GM13977 (cell line): ENCODE data around the gene NR4A1.

Source experiments
- DNase-seq: peaks from one replicate; pipeline ENCODE4 v3.0.0; 2012; ENCODE audit warnings: low spot score
- in situ Hi-C: fragments of 300-500 bp; cut with MboI; formaldehyde crosslinking; loops from one replicate; pipeline ENCODE4 v1.12.0; 2022; ENCODE audit warnings: low sequenced_read_pairs, low pct_unique_long_range_greater_than_20kb, mixed read lengths, inconsistent platforms; ENCODE audit not compliant: unreplicated experiment
- TF ChIP-seq, protein P1 (sequence below): IDR thresholded peaks from 2 replicates; pipeline ENCODE4 v1.5.1; 2012; ENCODE audit warnings: mild to moderate bottlenecking, control low read depth; ENCODE audit not compliant: insufficient read depth; ENCODE audit errors: extremely low read depth, missing control alignments

NR4A1 gene

DNA sequence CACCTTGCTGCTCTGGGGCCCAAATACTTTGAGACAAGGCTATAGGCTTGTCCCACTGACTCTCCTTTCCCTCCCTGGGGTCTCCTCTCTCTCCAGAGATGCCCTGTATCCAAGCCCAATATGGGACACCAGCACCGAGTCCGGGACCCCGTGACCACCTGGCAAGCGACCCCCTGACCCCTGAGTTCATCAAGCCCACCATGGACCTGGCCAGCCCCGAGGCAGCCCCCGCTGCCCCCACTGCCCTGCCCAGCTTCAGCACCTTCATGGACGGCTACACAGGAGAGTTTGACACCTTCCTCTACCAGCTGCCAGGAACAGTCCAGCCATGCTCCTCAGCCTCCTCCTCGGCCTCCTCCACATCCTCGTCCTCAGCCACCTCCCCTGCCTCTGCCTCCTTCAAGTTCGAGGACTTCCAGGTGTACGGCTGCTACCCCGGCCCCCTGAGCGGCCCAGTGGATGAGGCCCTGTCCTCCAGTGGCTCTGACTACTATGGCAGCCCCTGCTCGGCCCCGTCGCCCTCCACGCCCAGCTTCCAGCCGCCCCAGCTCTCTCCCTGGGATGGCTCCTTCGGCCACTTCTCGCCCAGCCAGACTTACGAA is 3.1 kb downstream of the NR4A1 start:
- DNase-seq, result no peak
- in situ Hi-C loops, result no loop called here
- TF ChIP-seq, protein P1, sequence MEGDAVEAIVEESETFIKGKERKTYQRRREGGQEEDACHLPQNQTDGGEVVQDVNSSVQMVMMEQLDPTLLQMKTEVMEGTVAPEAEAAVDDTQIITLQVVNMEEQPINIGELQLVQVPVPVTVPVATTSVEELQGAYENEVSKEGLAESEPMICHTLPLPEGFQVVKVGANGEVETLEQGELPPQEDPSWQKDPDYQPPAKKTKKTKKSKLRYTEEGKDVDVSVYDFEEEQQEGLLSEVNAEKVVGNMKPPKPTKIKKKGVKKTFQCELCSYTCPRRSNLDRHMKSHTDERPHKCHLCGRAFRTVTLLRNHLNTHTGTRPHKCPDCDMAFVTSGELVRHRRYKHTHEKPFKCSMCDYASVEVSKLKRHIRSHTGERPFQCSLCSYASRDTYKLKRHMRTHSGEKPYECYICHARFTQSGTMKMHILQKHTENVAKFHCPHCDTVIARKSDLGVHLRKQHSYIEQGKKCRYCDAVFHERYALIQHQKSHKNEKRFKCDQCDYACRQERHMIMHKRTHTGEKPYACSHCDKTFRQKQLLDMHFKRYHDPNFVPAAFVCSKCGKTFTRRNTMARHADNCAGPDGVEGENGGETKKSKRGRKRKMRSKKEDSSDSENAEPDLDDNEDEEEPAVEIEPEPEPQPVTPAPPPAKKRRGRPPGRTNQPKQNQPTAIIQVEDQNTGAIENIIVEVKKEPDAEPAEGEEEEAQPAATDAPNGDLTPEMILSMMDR, result no peak

DNA sequence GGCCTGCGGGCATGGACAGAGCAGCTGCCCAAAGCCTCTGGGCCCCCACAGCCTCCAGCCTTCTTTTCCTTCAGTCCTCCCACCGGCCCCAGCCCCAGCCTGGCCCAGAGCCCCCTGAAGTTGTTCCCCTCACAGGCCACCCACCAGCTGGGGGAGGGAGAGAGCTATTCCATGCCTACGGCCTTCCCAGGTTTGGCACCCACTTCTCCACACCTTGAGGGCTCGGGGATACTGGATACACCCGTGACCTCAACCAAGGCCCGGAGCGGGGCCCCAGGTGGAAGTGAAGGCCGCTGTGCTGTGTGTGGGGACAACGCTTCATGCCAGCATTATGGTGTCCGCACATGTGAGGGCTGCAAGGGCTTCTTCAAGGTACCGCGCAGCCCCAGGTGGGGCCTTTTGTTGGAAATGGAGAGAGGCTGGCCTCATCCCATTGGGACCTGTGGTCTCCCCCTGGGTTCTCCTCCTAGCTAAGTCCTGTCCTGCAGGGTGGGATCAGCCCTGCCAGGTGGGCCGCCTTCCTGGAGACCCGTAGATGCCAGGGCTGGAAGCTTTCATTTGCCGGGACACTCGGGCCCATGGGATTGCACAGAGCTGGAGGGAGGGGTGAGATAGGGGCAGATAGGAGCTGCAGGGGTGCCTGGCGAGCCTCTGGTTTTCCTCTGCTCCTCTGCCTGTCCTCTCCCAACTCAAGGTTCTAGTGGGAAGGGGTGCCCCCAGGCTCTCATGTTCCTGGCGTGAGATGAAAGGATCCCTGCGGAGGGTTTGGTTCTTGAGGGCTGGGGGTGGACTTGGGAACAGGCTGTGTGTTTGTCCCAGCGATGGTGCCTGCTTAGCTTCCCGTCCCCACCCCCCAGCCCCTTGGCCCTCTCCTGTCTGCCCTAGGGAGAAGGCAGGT is 3.8 kb downstream of the NR4A1 start:
- in situ Hi-C loops, result no loop called here
- DNase-seq, result no peak

DNA sequence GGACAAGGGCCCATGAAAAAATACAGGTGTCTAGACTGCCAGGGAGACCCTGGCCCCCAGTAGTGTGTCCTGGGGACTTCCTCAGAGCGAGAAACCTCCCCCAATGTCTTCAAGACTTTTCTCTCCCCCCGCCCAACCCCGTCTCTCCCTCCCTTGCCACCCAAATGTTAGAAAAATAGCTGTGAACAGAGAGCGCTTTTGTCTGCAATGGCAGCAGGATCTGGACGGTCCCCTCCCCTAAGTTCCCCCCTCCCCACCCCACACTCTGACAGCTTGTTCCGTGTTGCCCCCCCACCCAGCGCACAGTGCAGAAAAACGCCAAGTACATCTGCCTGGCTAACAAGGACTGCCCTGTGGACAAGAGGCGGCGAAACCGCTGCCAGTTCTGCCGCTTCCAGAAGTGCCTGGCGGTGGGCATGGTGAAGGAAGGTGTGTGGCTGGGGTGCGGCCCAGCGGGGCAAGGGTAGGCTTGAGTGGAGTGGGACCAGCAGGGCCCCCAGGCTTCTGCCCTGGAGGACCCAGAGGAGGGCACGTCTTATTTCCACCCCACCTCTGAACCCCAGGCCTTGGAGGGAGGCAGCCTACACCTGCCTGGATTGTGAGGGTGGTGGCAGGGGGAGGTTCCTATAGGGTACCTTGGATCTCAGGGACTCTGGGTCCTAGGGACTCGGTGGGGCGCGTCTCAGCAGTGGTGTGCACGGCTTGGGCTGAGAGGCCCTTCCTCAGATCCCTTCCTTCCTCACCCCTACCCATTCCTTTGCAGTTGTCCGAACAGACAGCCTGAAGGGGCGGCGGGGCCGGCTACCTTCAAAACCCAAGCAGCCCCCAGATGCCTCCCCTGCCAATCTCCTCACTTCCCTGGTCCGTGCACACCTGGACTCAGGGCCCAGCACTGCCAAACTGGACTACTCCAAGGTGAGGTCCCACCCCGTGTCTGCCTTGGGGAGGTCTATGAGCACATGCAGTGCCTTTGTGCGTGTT is 4.8 kb downstream of the NR4A1 start:
- DNase-seq, result no peak
- in situ Hi-C loops, result no loop called here
- TF ChIP-seq, protein P1, result no peak

More for the DNA sequence above, 3.8 kb downstream of the NR4A1 start:
- TF ChIP-seq, protein P1, result no peak

DNA sequence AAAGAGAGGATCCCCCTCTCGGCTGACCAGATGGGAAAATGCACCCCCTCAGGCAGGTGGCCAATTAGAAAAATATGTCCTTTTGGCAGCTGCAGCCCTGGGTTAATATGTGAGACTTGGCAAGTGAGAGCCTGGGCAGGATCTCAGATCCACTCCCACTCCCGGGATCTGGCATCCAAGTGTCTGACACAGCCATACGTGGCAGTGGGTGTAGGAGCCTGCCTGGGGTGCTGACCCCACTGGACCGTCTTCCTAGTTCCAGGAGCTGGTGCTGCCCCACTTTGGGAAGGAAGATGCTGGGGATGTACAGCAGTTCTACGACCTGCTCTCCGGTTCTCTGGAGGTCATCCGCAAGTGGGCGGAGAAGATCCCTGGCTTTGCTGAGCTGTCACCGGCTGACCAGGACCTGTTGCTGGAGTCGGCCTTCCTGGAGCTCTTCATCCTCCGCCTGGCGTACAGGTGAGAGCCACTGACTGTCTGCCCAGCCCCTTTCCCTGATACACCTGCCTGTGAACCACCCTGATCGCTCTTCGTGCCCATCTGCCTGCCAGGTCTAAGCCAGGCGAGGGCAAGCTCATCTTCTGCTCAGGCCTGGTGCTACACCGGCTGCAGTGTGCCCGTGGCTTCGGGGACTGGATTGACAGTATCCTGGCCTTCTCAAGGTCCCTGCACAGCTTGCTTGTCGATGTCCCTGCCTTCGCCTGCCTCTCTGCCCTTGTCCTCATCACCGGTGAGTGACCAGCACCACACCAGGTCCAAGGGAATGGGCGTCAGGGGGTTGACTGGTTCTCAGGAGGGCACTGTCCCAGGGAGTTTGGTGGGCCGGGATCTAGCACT is 5.8 kb downstream of the NR4A1 start:
- in situ Hi-C loops, result no loop called here

DNA sequence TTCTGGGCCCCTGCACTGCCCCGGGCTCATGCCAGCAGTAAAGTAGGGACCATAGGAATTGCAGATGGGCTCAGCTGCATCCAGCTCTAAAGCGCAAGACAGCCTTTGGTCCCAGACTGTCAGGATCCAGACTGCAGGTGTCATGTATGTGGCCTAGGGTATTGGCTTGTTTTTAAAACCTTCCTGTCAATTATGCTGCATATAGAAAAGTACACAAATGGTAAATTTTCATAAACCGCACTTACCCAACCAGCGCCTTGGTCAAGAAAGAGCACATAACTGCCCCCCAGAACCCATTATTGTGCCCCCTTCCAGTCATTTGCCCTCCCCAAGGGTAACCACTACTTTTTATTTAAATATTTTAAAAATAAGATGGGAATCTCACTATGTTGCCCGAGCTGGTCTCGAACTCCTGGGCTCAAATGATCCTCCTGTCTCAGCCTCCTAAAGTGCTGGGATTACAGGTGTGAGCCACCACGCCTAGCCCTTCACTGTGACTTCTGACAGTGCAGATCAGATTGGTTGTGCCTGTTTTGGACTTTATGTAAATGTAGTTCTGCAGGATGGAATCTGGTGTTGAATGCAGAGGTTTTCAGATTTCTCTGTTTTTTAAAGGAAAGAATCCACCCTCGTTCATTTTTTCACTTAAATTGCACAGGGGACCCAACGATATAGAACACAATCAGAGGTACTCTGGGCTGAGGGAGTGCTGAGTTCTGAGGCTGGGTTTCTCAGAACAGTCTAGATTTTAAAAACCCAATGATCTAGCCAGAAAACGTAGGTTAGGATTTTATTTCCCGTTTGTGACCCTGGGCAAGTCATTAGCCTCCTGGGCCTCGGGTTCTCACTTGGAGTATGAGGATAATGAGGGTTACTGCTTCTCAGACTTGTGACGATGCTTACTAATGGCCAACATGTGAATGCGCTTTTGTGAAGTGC is 6.7 kb downstream of the NR4A1 start:
- in situ Hi-C loops, result no loop called here
- TF ChIP-seq, protein P1, result no peak
- DNase-seq, result no peak

More for the DNA sequence above, 5.8 kb downstream of the NR4A1 start:
- DNase-seq, result no peak
- TF ChIP-seq, protein P1, result no peak
